ENCODE data around the gene NFAT5. TPM values are rescaled to one million over a fixed set of nuclear protein-coding genes. Genes with fewer than 3 reads are reported as not detected.

The NFAT5 gene
- total RNA-seq, 4 donors from 2014 or later, result 49.8 to 64.3 (median 58.6) TPM

DNA sequence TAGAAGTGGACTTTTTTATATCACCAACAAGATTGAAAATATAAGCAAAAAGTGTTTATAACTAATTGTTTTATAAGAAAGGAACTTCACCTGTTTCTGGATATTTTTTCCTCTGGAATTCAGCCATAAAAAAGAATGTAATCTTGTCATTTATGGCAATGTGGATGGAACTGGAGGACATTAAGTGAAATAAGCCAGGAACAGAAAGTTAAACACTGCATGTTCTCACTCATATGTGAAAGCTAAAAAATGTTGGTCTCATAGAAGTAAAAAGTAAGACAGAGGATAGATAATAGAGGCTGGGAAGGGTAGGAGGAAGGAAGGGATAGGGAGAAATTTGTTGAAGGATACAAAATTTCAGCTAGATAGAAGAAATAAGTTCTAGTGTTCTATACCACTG, 67.6 kb downstream of the NFAT5 start:
- TF ChIP-seq, protein P1, sequence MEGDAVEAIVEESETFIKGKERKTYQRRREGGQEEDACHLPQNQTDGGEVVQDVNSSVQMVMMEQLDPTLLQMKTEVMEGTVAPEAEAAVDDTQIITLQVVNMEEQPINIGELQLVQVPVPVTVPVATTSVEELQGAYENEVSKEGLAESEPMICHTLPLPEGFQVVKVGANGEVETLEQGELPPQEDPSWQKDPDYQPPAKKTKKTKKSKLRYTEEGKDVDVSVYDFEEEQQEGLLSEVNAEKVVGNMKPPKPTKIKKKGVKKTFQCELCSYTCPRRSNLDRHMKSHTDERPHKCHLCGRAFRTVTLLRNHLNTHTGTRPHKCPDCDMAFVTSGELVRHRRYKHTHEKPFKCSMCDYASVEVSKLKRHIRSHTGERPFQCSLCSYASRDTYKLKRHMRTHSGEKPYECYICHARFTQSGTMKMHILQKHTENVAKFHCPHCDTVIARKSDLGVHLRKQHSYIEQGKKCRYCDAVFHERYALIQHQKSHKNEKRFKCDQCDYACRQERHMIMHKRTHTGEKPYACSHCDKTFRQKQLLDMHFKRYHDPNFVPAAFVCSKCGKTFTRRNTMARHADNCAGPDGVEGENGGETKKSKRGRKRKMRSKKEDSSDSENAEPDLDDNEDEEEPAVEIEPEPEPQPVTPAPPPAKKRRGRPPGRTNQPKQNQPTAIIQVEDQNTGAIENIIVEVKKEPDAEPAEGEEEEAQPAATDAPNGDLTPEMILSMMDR (IDR thresholded peaks at IDR 0.05; ENCODE audit: low read depth), result no peak

GRCh38 chr16:69644790-69645189, 79.0 kb downstream of the NFAT5 start:
- TF ChIP-seq, protein P1 (IDR thresholded peaks at IDR 0.05; ENCODE audit: low read depth), result no peak

DNA sequence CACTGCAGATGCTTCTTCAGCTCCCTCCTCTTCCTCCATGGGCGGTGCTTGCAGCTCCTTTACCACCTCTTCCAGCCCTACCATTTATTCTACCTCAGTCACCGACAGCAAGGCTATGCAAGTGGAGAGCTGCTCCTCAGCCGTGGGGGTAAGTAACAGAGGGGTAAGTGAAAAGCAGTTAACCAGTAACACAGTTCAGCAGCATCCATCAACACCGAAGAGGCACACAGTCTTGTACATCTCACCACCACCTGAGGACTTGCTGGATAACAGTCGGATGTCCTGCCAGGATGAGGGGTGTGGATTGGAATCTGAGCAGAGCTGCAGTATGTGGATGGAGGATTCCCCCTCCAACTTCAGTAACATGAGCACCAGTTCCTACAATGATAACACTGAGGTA, 81.3 kb downstream of the NFAT5 start:
- TF ChIP-seq, protein P1 (IDR thresholded peaks at IDR 0.05; ENCODE audit: low read depth), result no peak

GRCh38 chr16:69651217-69651616, 85.5 kb downstream of the NFAT5 start:
- TF ChIP-seq, protein P1 (IDR thresholded peaks at IDR 0.05; ENCODE audit: low read depth), result no peak

DNA sequence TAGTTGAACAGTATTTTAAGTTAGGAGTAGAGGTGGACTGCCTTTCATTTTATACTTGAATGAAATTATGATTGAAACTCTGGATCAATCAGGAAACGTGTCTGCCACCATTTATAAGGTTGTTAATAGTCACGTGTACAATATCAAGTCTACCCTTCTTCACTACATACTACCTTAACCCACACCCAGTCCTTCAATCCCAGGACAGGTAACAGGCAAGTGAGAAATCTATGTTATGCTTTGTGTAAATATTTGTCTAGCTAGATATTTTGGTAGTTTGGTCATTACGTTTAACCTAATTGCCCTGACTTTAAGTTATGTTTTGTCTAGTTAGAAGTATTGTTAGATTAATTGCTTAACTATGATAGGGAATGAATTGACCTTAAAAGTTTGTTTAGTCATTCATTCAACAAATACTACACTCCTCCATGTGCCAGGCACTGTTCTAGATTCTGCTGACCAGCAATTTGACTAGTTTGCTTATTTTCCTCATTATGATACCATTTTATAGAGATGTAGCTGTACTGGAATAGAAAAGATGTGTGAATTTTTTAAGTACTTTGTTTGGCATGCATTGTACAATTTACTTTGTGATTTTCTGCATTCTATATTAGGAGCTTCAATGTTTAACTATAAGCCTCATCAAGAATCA, 88.6 kb downstream of the NFAT5 start:
- TF ChIP-seq, protein P1 (IDR thresholded peaks at IDR 0.05; ENCODE audit: low read depth), result no peak

DNA sequence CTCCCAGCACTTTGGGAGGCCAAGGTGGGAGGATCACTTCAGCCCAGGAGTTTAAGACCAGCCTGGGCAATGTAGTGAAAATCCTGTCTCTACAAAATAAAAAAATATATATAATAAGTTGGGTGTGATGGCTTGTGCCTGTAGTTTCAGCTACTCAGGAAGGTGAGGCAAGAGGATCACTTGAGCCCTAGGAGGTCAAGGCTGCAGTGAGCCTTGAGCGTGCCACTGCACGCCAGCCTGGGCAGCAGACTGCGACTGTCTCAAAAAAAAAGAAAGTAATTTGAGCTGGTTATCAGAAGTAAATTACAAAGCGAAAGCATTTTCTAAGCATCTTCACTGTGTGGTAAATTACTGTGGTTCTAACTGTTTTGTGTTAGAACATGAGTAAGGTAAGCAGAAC, 94.4 kb downstream of the NFAT5 start:
- TF ChIP-seq, protein P1 (IDR thresholded peaks at IDR 0.05; ENCODE audit: low read depth), result no peak

DNA sequence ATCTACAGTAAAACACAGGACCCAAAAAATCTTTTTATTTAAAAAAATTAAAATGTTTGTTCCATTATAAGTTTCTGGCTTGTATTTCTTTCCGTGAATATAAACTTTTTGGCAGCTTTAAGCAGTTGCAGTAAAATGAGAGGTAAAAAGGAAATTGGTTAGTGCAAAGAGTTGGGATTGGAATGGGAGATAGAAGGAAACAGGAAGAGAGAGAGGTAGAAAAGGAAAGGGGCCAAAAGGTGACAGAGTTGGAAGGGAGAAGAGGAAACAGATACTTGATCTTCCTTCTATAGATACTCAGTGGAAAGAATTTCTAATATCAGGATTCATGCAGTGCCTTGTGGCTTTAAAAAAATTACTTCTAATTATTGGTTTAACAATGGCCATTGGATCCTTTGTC, 97.1 kb downstream of the NFAT5 start:
- TF ChIP-seq, protein P1 (IDR thresholded peaks at IDR 0.05; ENCODE audit: low read depth), result no peak
